NCI-H345 treated with DMSO at 0.1 percent for 48 hours (cell line): ENCODE results near the gene MICU1.
"Not testable (repeated sequence)": the region's sequence is repeated elsewhere in the genome, so short reads cannot be mapped to it uniquely, and the experiment has no call there.

Experiments used
- DNase-seq: peaks from one replicate; lab custom pipeline; 2025; ENCODE audit not compliant: unreplicated experiment; lab: John Stamatoyannopoulos, UW

The MICU1 gene

GRCh38 chr10:72564596-72564995 lies 61.3 kb downstream of the MICU1 start:
- no peak for DNase-seq

- no peak for DNase-seq
Observed at GRCh38 chr10:72563327-72563932, 62.4 kb downstream of the MICU1 start.

GRCh38 chr10:72561745-72562166 lies 64.1 kb downstream of the MICU1 start:
- no peak for DNase-seq

GRCh38 chr10:72557362-72557761 lies 68.5 kb downstream of the MICU1 start:
- no peak for DNase-seq

GRCh38 chr10:72552857-72553256 lies 73.0 kb downstream of the MICU1 start:
- no peak for DNase-seq

GRCh38 chr10:72550239-72550638 lies 75.6 kb downstream of the MICU1 start:
- no peak for DNase-seq

GRCh38 chr10:72545546-72545945 lies 80.3 kb downstream of the MICU1 start:
- DNase-seq, result no peak

- DNase-seq, result not testable (repeated sequence)
Observed at GRCh38 chr10:72543855-72544254, 82.0 kb downstream of the MICU1 start.

- DNase-seq, result no peak
Observed at GRCh38 chr10:72542396-72542815, 83.5 kb downstream of the MICU1 start.

- DNase-seq, result no peak
Observed at GRCh38 chr10:72541337-72541736, 84.5 kb downstream of the MICU1 start.

GRCh38 chr10:72540193-72540807 lies 85.6 kb downstream of the MICU1 start:
- DNase-seq, result no peak

- no peak for DNase-seq
Observed at GRCh38 chr10:72539137-72539536, 86.7 kb downstream of the MICU1 start.

GRCh38 chr10:72525689-72526088 lies 100.2 kb downstream of the MICU1 start:
- DNase-seq, result no peak

- no peak for DNase-seq
Observed at GRCh38 chr10:72525277-72525676, 100.6 kb downstream of the MICU1 start.

- no peak for DNase-seq
Observed at GRCh38 chr10:72524489-72524888, 101.4 kb downstream of the MICU1 start.

- DNase-seq, result no peak
Observed at GRCh38 chr10:72523932-72524396, 101.9 kb downstream of the MICU1 start.

- no peak for DNase-seq
Observed at GRCh38 chr10:72523062-72523461, 102.8 kb downstream of the MICU1 start.

GRCh38 chr10:72517244-72517643 lies 108.6 kb downstream of the MICU1 start:
- DNase-seq, result no peak

GRCh38 chr10:72515455-72515854 lies 110.4 kb downstream of the MICU1 start:
- DNase-seq, result no peak

- DNase-seq, result no peak
Observed at GRCh38 chr10:72513910-72514309, 112.0 kb downstream of the MICU1 start.

GRCh38 chr10:72511459-72511858 lies 114.4 kb downstream of the MICU1 start:
- no peak for DNase-seq

GRCh38 chr10:72509941-72510340 lies 115.9 kb downstream of the MICU1 start:
- DNase-seq, result no peak
